Mesenteric fat pad (tissue), 1 donor: ENCODE measurements around the gene HM13. TPM values are rescaled to one million over a fixed set of nuclear protein-coding genes. Genes with fewer than 3 reads are reported as not detected.
A peak's percentile ranks its signal among the peaks of the same experiment; 100 is the strongest.
"Not testable (repeated sequence)": the region's sequence is repeated elsewhere in the genome, so short reads cannot be mapped to it uniquely, and the experiment has no call there.

ENCODE experiments used
- DNase-seq: peaks from one replicate; pipeline ENCODE4 v3.0.0-alpha.2; 2020; ENCODE audit warnings: low spot score
- total RNA-seq: library from RNA; stranded (reverse); fragmentation: NEBNext Ultra II Directional; extraction: Animal tissue kit (Norgen Biotek cat#: 25700); gene quantifications from one replicate; pipeline ENCODE4 v1.2.1, GENCODE V29; 2021
- donor health status: DM: yes; HTN: yes; CAD: no.

The HM13 gene
- total RNA-seq, 1 donor from 2014 or later: 186 TPM

DNA sequence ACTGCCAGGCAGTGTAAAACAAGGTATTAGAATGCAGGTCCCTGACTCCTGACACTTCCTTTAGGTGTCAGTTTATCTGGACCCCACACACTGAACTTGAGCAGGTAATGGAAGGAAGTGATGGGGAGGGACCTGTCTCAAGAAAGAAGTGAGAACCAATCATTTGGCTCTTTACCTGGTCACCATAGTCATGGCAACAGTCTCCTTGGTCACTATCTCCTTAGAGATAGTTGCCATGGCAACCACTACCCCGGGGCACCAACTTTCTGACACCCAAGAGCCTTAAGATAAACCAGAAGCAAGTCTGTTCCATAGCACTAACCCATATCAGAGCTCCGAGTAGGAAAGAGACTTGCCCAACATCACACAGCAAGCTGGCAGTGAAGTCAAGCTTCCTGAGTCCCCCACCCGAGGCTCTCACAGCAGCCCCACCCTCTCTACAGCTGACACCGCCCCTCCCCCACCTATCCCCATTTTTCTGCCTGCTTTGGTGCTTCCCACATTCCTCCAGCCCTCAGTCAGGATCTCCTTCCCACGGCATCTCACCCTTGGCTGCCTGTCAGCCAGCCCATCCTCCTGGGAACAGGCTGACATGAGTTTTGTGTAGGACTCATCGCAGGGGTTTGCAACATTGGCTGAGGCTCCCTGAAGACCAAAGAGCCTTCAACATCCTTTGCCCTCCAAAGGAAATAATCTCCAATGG is 16.3 kb upstream of the HM13 start:
- DNase-seq: no peak

DNA sequence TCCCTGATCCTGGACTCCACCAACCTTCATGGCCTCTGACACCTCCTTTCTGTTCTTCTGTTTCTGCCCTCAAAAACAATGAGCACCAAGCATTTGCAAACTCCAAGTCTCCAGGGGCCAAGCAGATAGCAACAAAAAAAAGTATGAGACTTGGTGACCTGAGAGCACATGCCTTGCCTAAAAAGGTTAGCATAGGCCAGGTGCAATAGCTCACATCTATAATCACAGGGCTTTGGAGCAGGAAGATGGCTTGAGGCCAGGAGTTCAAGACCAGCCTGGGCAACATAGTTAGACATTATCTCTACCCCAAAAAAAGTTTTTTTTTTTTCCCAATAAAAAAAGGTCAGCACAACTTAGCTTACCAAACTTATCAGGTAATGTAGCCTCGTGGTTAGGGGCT is 13.7 kb upstream of the HM13 start:
- DNase-seq: no peak

DNA sequence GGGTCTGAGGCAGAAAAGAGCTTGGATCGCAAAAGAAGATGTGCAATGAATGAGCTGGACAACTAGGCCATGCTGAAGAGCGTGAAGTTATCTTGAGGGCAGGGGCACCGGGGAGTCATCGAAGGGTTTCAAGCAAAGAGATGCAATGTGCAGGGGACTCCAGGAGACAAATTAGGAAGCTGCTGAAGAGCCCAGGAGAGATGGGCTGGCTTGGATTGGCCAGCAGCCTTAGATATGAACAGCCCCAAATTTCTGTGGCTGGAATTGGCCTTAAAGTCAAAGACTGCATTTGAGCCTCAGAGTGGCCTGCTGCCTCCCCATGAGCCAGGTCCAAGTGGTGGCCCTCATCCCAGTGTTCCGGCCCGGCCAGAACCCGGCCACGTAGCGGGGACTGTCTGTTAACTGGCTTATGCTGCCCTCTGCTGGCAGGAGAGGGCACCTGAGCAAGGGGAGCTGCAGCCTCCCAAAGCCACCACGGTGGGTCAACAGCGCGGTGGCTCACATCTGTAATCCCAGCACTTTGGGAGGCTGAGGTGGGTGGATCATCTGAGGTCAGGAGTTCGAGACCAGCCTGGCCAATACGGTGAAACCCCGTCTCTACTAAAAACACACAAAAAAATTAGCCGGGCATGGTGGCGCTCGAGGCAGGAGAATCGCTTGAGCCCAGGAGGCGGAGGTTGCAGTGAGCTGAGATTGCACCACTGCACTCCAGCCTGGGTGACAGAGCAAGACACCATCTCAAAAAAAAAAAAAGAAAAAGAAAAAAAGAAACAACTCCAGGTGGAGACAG is 11.2 kb upstream of the HM13 start:
- DNase-seq: peak; percentile 95

DNA sequence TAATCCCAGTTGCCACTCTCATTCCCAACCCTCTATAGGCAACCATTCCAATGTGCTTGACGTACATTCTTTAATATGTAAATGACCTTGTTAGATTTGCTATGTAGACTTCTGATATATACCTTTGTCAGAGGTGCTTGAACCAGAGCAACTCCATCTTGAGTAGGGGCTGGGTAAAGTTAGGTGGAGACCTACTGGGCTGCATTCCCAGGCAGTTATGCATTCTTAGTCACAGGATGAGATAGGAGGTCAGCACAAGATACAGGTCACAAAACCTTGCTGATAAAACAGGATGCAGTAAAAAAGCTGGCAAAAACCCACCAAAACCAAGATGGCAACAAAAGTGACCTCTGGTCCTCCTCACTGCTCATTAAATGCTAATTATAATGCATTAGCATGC is 8.3 kb upstream of the HM13 start:
- DNase-seq: no peak

DNA sequence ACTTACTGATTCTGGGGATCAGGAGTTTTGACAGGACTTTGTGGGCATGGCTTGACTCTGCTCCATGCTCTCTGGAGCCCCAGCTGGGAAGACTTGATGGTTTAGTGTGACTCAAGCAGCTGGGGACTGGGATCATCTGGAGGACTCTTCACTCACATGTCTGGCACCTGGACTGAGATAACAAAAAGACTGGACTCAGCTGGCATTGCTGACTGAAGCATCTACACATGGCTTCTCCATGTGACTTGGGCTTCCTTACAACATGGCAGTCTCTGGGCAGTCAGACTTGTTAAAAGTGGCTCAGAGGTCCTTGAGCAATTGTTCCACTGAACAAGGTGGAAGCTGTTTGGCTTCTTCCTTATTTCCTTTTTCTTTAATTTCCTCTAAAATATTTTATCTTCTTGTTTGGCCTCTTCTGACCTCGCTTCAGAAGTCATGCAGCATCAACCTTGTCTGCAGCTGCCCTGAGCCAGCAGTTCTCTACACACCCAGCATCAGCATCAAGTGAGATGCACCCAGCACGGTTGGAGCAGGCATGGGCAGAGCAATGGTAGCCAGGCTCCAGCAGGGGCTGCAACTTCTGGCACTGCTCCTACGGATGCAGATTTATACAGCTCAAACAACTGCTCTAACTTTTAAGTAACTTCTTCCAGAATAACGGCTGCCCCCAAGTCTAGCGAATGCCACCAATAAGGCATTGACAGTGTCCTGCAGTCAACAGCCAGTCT is 5.6 kb upstream of the HM13 start:
- DNase-seq: no peak

DNA sequence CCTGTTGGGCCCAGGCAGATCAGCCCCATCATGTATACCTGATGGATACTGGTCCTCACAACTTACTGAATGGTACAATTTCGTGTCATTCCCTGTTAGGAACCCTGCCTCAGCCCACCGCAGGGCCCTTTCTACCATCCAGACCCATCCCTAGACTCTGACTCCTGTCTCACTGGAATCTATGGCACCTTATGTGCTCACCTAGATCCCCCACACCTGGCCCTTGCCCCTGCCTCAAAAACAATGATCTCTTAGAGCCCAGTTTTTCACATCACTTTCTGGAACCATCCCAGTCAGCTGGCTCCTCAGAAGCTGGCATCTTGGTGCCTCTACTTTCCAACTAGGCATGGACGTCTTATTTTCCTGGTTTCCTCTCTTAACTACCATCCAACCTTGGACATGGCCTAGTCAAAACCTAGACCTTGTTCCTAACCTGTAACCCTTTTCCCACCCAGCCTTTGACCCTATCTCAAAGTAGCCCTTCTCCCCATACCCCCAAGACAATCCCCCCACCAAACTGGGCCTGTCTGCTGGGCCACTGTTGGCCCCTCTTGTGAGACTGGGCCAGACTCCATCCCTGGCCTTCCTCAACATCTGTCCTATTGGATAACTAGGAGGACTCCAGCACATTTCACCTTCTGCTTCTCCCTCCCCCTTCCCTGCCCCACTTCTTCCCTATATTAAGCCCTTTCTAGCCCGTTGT is 981 bp downstream of the HM13 start:
- DNase-seq: no peak

DNA sequence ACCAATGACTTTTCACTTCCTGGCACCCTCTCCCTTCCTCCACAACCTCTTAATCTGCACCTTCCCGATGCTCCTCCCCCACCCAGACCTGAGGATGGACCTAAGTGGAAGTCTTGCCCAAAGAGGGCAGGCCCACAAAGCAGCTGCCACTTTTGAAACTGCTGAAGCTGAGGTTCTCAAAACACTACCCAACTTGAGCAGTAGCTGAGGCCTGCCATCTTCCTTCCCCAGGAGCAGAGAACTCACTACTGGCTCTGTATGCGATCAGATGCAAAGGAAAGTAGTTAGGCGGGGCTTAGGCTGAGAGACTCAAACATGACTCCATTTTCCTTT is 1.5 kb downstream of the HM13 start:
- no peak for DNase-seq

DNA sequence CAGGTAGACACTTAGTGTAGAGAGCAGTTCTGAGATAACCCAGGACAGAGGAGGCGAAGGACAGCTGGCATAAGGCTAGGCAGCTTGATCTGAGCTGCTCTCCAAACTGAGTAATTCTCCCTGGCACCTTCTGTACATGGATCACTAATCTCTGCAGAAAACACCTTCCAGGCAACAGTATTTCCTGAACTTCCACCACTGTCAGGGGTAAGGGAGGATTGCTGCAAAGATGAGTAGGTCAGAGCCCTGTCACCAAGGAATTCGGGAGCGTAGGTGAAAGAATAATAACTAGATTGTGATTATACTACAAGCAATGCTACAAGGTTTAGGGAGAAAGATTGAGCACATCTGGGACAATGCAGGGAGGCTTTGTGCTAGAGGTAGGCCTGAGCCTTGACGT is 1.9 kb downstream of the HM13 start:
- DNase-seq: no peak

DNA sequence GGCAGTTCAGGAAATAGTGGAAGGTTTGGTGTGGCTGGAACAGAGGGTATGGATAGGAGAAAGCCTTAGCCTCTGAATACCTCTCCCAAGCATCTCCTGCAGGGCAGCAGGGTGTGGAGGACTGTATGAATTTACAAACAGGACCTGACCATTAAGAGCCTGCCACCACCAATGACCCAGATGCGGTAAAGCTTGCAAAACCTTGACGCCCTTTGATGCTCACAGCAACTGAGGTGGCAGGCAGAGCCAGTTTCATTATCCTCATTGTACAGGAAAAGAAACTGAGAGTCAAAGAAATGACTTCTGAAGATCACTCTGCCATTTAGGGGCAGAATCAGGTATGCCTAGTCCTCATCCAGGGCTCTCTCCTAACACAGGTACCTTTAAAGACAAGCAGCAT is 2.4 kb downstream of the HM13 start:
- no peak for DNase-seq

DNA sequence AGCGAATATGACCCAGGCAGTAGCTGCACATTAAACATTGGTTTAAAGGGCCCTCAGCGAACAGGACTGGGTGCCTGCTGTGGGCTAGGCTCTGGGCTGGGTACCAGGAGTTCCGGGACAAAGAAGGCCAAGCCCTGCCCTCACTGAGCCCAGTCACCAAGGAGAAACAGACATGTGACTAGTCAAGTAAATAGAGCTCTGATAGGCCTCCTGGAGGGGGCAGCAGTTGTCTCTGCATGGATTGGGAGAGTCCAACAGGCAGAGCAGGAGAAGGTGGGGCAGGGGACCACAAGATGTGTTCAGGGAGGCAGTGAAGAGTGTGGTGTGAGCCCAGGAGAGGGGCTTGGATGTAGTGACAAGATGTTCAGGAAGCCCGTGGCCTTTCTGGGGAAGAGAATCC is 3.1 kb downstream of the HM13 start:
- no peak for DNase-seq

DNA sequence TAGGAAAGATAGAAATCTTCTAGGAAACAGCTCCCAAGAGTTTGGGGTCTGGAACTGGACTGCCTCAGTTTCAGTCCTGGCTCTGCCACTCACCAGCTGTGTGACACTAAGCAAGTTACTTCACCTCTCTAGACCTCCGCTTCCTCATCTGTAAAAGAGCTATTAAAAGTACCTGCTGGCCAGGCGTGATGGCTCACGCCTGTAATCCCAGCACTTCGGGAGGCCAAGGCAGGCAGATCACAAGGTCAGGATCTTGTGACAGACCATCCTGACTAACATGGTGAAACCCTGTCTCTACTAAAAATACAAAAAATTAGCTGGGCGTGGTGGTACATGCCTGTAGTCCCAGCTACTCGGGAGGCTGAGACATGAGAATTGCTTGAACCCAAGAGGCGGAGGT is 7.0 kb downstream of the HM13 start:
- DNase-seq: not testable (repeated sequence)

DNA sequence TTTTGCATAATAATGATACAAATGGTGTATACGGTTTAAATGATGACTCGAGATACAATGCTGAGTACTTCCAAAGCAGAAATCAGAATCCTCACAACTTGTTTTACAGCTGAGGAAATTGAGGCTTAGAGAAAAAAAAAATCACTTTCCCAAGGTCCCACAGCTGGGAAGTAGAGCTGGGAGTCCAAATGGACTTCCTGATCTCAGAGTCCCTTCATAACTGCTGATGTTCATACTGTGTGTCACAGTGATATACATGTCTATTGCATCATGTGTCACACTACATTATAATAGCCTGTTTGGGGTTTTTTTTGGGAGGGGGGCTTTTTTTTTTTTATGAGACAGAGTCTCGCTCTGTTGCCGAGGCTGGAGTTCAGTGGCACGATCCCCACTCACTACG is 8.5 kb downstream of the HM13 start:
- no peak for DNase-seq

DNA sequence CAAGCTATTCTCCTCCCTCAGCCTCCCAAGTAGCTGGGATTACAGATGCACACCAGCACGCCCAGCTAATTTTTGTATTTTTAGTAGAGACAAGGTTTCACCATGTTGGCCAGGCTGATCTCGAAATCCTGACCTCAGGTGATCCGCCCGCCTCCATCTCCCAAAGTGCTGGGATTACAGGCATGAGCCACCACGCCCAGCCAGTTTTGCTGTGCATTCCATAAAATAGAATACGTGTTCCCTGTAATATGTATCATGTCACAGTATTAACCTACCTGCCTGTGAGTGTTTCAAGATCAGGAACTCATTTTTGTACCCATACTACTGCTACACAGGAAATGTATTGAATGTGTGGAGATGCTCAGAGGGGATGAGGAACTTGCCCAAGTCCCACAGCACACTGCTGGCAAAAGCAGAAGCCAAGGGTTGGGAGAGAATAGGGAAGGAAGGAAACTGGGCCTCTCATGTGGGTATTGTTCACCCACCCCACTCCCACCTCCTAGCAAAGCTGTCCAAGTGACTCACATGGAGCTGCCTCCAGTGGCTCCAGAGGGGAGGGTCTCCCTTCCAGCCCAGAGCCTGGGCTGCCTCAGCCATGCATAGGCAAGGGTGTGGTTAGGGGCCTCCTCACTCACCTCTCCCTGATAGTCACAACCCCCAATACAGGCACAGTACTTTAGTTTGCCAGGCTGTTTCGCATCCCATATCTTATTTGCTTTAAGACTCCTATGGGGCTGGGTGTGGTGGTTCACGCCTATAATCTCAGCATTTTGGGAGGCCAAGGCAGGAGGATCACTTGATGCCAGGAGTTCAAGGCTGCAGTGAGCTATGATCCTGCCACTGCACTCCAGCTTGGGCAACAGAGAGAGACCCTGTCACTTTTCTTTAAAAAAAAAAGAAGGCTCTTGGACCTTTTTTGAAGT is 9.4 kb downstream of the HM13 start:
- no peak for DNase-seq

DNA sequence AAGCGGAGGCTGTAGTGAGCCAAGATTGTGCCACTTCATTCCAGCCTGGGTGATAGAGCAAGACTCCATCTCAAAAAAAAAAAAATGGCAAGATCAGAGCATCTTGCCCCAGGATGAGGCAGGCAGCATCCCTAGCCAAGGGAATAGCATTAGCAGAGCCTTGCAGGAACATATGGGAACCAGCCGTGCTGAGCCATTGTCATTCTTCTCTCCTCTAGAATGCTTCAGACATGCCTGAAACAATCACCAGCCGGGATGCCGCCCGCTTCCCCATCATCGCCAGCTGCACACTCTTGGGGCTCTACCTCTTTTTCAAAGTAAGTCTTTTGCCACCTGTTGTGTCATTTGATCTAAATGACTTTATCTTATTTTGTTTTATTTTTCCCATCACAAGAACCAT is 13.0 kb downstream of the HM13 start:
- no peak for DNase-seq

DNA sequence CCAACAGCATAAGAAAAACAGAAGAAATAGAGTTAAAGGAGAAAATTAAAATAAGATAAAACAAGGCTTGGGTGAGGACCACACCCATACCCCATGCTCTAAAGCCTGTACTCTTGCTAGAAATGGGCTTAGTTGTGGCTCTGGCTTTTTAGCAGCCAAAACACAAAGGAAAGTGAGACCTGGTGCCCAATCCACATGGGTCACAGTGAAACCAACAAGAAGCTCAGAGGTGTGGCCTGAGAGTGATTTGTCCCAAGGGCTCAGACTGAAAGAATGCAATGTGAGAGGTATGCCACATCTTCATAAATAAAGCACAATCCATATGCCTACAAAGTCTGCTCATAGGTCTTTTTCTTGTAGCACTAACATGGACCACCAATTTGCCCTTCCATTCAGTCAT is 21.1 kb downstream of the HM13 start:
- no peak for DNase-seq

DNA sequence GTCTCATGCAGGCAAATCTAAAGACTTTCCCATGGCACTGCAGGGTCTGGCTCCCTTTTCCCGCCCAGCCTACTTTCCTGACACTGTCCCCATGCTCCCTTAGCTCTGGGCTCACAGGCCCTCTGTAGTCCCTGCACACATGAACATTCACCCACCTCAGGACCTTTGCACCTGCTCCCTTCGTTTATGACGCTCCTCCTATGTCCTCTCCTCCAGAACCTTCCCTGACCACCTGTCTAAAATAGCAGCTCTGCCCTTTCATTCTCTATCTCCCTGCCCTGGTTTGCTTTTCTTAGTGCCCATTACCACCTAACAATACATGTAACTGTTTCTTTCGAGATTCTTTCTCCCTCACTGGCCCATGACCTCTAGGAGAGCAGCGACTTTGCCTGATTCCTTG is 22.3 kb downstream of the HM13 start:
- DNase-seq: no peak

DNA sequence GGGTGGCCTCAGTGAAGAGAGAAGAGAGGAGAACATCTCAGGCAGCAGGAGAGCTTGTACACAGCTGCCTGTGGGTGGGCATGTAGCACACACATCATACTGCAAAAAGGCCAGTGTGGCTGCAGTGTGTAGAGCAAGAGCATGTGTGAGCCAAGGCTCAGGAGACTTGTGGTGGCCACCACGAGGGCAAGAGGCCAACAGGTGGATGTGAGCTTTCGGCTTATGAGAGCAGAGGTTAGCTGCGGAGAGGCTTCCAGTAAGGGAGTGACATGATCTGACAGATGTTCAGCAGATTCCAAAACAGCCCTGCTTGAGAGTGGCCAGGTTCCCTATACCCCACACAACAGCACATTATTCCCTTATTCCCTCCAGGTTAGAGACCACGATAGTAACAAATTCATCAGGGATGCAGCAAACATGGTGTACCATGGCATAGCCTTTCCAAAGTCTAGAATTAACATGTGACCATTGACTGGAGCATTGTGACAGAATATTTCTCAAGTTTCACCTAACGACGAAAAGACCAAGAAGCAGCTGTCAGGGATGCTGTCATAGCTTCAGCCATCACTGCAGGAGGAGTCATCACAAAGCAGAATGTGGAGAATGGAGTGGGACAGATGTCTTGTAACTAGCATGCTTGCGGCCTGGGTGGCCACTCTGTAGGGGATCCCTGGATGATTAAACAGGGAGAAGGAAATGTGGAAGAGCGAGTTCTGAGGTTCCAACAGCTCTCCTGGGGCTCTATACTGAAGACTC is 23.1 kb downstream of the HM13 start:
- no peak for DNase-seq

DNA sequence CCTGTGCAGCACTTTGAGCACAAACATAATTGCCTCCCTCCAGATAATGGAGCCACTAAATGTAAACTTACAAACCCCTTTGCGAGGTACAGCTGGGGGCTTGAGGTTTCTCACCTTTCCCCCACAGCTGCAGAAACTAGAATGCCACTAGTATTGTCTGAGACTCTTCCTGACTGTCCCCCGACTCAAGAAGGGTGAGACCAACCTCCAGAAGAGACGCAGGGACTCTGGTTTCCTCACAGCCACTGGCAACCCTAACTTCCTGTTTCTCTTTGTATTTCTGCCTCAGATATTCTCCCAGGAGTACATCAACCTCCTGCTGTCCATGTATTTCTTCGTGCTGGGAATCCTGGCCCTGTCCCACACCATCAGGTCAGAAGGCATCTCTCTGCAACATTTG is 23.6 kb downstream of the HM13 start:
- no peak for DNase-seq

DNA sequence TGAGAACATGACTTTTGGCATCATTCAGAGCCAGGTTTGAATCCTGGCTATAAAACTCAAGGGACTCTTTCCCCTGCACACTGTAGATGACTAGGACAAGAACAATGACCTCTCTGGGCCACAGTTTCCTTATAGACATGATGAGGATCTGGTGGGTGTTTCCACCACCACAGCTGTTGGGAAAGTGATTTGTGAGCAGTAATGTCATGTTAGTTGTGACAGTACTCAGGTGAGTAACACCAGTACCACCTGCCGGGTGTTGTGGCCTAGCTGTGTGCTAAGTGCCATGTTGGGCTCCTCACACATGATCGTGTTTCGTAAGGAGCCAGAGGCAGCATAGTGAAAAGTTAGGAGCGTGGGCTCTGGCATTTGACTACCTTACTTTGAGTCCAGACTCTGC is 24.1 kb downstream of the HM13 start:
- no peak for DNase-seq

DNA sequence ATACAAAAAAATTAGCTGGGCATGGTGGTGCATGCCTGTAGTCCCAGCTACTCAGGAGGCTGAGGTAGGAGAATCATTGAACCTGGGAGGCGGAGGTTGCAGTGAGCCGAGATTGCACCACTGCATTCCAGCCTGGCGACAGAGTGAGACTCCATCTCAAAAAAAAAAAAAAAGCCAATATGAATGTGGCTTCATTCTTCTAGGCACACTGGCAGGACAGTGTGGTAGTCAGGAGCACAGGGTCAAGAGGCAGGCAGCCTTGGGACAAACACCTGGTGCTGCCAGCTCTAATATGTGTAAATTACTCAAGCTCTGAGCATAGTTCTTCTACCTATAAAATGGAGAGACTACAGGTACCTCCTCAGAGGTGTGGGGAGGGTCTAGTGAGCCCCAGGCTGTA is 25.4 kb downstream of the HM13 start:
- not testable (repeated sequence) for DNase-seq
